OCI-LY1 (cell line): Measurements from ENCODE around the gene UST.

Experiments
- H2AFZ ChIP-seq: fragments of 200-600 bp; sonication (generic), shearing (Covaris generic); 2 replicates; pipeline ENCODE4 v1.6.0; 2014; ENCODE audit warnings: antibody characterized with exemption, mild to moderate bottlenecking, low read length
- H3F3A ChIP-seq: fragments of 200-600 bp; sonication (generic), shearing (Covaris generic); 2 replicates; pipeline ENCODE4 v1.6.0; 2014; ENCODE audit warnings: mild to moderate bottlenecking, antibody characterized with exemption, low read length, moderate library complexity; ENCODE audit not compliant: insufficient read depth
- H3K27ac ChIP-seq: fragments of 200-600 bp; sonication (generic); 2 replicates; pipeline ENCODE4 v1.5.1; 2014; ENCODE audit warnings: low read length, mixed run types, mild to moderate bottlenecking, low read depth; ENCODE audit not compliant: poor library complexity, severe bottlenecking
- H3K27me3 ChIP-seq: fragments of 200-600 bp; sonication (generic); 2 replicates; pipeline ENCODE4 v1.6.0; 2014; ENCODE audit warnings: antibody characterized with exemption, mild to moderate bottlenecking, low read length, moderate library complexity; ENCODE audit not compliant: insufficient read depth
- H3K36me3 ChIP-seq: fragments of 200-600 bp; sonication (generic); 2 replicates; pipeline ENCODE4 v1.6.1; 2014; ENCODE audit warnings: mild to moderate bottlenecking, antibody characterized with exemption, low read length, moderate library complexity, mixed read lengths; ENCODE audit not compliant: insufficient read depth
- H3K4me1 ChIP-seq: fragments of 200-600 bp; sonication (generic); 2 replicates; pipeline ENCODE4 v1.5.1; 2014; ENCODE audit warnings: mild to moderate bottlenecking, low read length, moderate library complexity; ENCODE audit not compliant: insufficient read depth, severe bottlenecking
- H3K4me2 ChIP-seq: fragments of 200-600 bp; sonication (generic), shearing (Covaris generic); 2 replicates; pipeline ENCODE4 v1.6.1; 2014; ENCODE audit warnings: low read length
- H3K4me3 ChIP-seq: fragments of 200-600 bp; sonication (generic); 2 replicates; pipeline ENCODE4 v1.5.1; 2014; ENCODE audit warnings: low read length, low read depth, mild to moderate bottlenecking, mixed read lengths; ENCODE audit not compliant: poor library complexity, severe bottlenecking
- H3K79me2 ChIP-seq: fragments of 200-600 bp; shearing (Covaris generic); 2 replicates; pipeline ENCODE4 v1.6.1; 2016; ENCODE audit warnings: mixed run types, low read length, mixed read lengths; ENCODE audit not compliant: insufficient read depth
- H3K9ac ChIP-seq: fragments of 200-600 bp; sonication (generic), shearing (Covaris generic); 2 replicates; pipeline ENCODE4 v1.6.1; 2014; ENCODE audit warnings: mild to moderate bottlenecking, low read length, mixed read lengths
- H3K9me2 ChIP-seq: fragments of 200-600 bp; sonication (generic), shearing (Covaris generic); 2 replicates; pipeline ENCODE4 v1.6.1; 2014; ENCODE audit warnings: low read depth, mild to moderate bottlenecking, low read length, mixed read lengths
- H3K9me3 ChIP-seq: fragments of 200-600 bp; shearing (Covaris generic); 2 replicates; pipeline ENCODE4 v1.6.1; 2014; ENCODE audit warnings: low read length, mixed read lengths
- H4K20me1 ChIP-seq: fragments of 200-600 bp; sonication (generic), shearing (Covaris generic); 2 replicates; pipeline ENCODE4 v1.6.0; 2016; ENCODE audit warnings: mild to moderate bottlenecking, low read length; ENCODE audit not compliant: insufficient read depth
- EZH2 ChIP-seq: fragments of 200-600 bp; sonication (generic), shearing (Covaris generic); IDR thresholded peaks from 2 replicates; pipeline ENCODE4 v1.8.0; 2017; ENCODE audit warnings: borderline replicate concordance, mixed run types, mild to moderate bottlenecking, antibody characterized with exemption, low read length, moderate library complexity, mixed read lengths
- TF ChIP-seq, protein P1 (sequence below): fragments of 200-600 bp; sonication (generic), shearing (Covaris generic); IDR thresholded peaks from 2 replicates; pipeline ENCODE4 v1.5.1; 2017; ENCODE audit warnings: mild to moderate bottlenecking, antibody characterized with exemption, low read length, moderate library complexity, mixed read lengths

The UST gene

DNA sequence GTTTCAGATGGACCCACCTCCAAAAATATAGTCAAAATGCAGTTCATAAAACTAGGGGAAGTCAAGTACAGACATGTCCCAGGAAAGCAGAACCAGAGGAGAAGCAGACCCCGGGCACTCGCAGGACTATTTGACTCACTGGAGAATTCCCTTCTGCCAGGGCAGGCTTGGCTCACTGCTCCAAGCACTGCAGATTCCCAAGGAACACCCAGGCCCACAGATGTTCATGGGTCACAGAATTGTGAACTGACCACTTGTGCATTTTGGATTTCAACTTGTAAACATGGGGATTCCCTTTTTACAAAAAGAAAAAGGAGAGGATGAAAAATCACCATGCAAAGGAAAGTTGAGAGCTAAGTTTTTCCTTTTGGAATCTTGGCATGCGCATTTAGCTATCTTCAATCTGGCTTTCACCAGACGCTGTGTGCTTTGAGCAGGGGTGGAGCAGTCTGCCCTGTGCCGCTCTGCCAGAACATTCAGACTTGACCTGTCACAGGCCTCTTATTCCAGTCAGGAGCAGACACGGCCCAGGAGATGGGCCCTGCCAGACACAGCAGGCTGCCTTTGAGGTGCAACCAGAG is 333.2 kb downstream of the UST start:
- no peaks in the 10 kb centered on the region for H4K20me1 ChIP-seq
- H3K4me2 ChIP-seq: no peak overlapping the region
- no peaks in the 10 kb centered on the region for H3K79me2 ChIP-seq
- no peaks in the 10 kb centered on the region for H3K36me3 ChIP-seq
- H3F3A ChIP-seq: no peaks in the 10 kb centered on the region
- no peaks in the 10 kb centered on the region; the same call in 1 of the 2 replicates for H3K27me3 ChIP-seq
- no peak overlapping the region for H2AFZ ChIP-seq
- no peaks in the 10 kb centered on the region for H3K9me3 ChIP-seq
- no peaks in the 10 kb centered on the region for H3K9me2 ChIP-seq
- H3K9ac ChIP-seq: no peak overlapping the region
- no peak overlapping the region for H3K27ac ChIP-seq
- H3K4me1 ChIP-seq: peaks cover 9% of the 10 kb centered on the region
- H3K4me3 ChIP-seq: no peak overlapping the region
- TF ChIP-seq, protein P1, sequence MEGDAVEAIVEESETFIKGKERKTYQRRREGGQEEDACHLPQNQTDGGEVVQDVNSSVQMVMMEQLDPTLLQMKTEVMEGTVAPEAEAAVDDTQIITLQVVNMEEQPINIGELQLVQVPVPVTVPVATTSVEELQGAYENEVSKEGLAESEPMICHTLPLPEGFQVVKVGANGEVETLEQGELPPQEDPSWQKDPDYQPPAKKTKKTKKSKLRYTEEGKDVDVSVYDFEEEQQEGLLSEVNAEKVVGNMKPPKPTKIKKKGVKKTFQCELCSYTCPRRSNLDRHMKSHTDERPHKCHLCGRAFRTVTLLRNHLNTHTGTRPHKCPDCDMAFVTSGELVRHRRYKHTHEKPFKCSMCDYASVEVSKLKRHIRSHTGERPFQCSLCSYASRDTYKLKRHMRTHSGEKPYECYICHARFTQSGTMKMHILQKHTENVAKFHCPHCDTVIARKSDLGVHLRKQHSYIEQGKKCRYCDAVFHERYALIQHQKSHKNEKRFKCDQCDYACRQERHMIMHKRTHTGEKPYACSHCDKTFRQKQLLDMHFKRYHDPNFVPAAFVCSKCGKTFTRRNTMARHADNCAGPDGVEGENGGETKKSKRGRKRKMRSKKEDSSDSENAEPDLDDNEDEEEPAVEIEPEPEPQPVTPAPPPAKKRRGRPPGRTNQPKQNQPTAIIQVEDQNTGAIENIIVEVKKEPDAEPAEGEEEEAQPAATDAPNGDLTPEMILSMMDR: no peak
- TF ChIP-seq EZH2: no peak

DNA sequence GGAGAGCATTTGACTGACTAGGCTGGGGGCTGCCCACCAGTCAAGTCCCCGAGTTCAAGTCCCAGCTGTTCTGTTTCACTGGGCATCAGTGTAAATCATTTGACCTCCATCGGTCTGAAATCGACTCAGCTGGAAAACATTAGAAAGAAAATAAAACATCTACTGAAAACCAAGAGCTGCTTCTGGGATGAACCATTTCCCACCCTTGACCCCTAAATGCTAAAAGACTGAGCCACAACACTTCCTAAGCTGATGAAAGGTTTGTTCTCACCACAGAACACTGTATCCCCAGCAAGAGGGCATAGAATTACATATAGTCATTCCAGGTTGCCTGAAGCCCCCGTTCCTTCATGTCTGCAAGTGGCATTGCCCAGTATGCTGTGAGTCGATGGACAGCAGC is 333.7 kb downstream of the UST start:
- TF ChIP-seq, protein P1: no peak
- no peak for TF ChIP-seq EZH2
- H3K9me3 ChIP-seq: no peaks in the 10 kb centered on the region
- H3K79me2 ChIP-seq: no peaks in the 10 kb centered on the region
- H3F3A ChIP-seq: no peaks in the 10 kb centered on the region
- H3K27me3 ChIP-seq: no peaks in the 10 kb centered on the region; the same call in 1 of the 2 replicates
- H3K4me2 ChIP-seq: no peak overlapping the region
- no peak overlapping the region for H3K4me3 ChIP-seq
- no peak overlapping the region for H3K9ac ChIP-seq
- no peaks in the 10 kb centered on the region for H3K36me3 ChIP-seq
- no peak overlapping the region for H3K27ac ChIP-seq
- peaks cover 7% of the 10 kb centered on the region for H3K4me1 ChIP-seq
- H3K9me2 ChIP-seq: no peaks in the 10 kb centered on the region
- no peak overlapping the region for H2AFZ ChIP-seq
- H4K20me1 ChIP-seq: no peaks in the 10 kb centered on the region

DNA sequence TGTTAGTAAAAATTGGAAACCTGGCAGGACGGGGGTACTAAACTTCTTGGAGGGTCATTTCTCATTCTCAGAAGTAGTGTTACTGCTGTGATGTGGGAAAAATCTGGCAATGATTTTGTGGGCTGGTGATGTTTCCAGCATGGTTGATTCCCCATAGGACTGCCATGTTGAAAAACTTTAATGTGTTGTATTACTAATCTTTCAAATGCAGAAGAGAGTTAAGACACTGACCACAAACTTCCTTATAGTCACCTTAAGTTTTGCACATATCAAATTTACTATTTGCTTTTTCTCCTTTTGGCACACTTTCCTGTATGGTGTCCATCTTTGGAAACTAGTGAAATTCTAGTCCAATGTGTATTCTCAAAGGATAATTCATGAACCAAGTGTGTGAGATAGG is 334.5 kb downstream of the UST start:
- H2AFZ ChIP-seq: no peak overlapping the region
- no peak overlapping the region for H3K4me3 ChIP-seq
- H4K20me1 ChIP-seq: no peaks in the 10 kb centered on the region
- no peak overlapping the region for H3K9ac ChIP-seq
- H3K27me3 ChIP-seq: no peaks in the 10 kb centered on the region; the same call in 1 of the 2 replicates
- no peaks in the 10 kb centered on the region for H3K36me3 ChIP-seq
- no peaks in the 10 kb centered on the region for H3F3A ChIP-seq
- H3K4me1 ChIP-seq: no peaks in the 10 kb centered on the region
- TF ChIP-seq, protein P1: no peak
- no peak for TF ChIP-seq EZH2
- H3K27ac ChIP-seq: no peak overlapping the region
- H3K9me3 ChIP-seq: no peaks in the 10 kb centered on the region
- H3K79me2 ChIP-seq: no peaks in the 10 kb centered on the region
- H3K9me2 ChIP-seq: no peaks in the 10 kb centered on the region
- H3K4me2 ChIP-seq: no peak overlapping the region
